Esophagus squamous epithelium (tissue), 4 donors: ENCODE results near the gene ENTR1.

Source experiments
- CTCF ChIP-seq, 6 experiments: fragments of 450-650 bp in 4 of 6; fragments of 200-600 bp in 2 of 6; sonication (generic) in 2 of 6; IDR thresholded peaks; one replicate each; pipeline ENCODE4 v1.5.1; 2016 to 2019; ENCODE audit warnings: antibody characterized with exemption in 6 of 6, mild to moderate bottlenecking in 4 of 6, moderate library complexity in 4 of 6
- POLR2A ChIP-seq, 4 donors: fragments of 450-650 bp; IDR thresholded peaks; one replicate each; pipeline ENCODE4 v1.6.1; 2017; ENCODE audit warnings: antibody characterized with exemption in 4 of 4, mild to moderate bottlenecking in 4 of 4, moderate library complexity in 3 of 4

- TF ChIP-seq POLR2A (IDR thresholded peaks at IDR 0.05) (no peak), CTCF (IDR thresholded peaks at IDR 0.05) (no peak)
These were observed 36.9 kb upstream of the ENTR1 start for GRCh38 chr9:136447173-136447778.
